Heart right ventricle (tissue), 16 donors: ENCODE data around the gene KPNA2. TPM values are rescaled to one million over a fixed set of nuclear protein-coding genes. Genes with fewer than 3 reads are reported as not detected.
"Not testable (repeated sequence)": the region's sequence is repeated elsewhere in the genome, so short reads cannot be mapped to it uniquely, and the experiment has no call there.

Experiments
- ATAC-seq, 8 donors: fragments of 200-7000 bp; cut with Tn5 transposase; one replicate each; pipeline ENCODE4 v1.9.1; 2020; ENCODE audit warnings: mild to moderate bottlenecking in 8 of 8, moderate library complexity in 8 of 8, moderate number of reproducible peaks in 1 of 8
- DNase-seq, 2 donors: peaks; one replicate each; pipeline ENCODE4 v3.0.0-alpha.2; 2020
- H3K27ac ChIP-seq, 10 donors: fragments of 200-600 bp; sonication (generic) in 2 of 10; one replicate each; pipeline versions ENCODE4 v1.5.0 to v1.8.0; 2020 to 2022; ENCODE audit warnings: mild to moderate bottlenecking in 3 of 10
- H3K27me3 ChIP-seq, 7 donors: fragments of 200-600 bp; one replicate each; pipeline ENCODE4 v1.8.0; 2021 to 2022; ENCODE audit warnings: mild to moderate bottlenecking in 2 of 7
- H3K36me3 ChIP-seq, 9 donors: fragments of 200-600 bp; sonication (generic) in 1 of 9; one replicate each; pipeline versions ENCODE4 v1.5.0 to v1.8.0; 2020 to 2022; ENCODE audit warnings: mild to moderate bottlenecking in 2 of 9
- H3K4me1 ChIP-seq, 9 donors: fragments of 200-600 bp; sonication (generic) in 1 of 9; one replicate each; pipeline versions ENCODE4 v1.5.0 to v1.8.0; 2020 to 2022; ENCODE audit warnings: mild to moderate bottlenecking in 4 of 9
- H3K4me3 ChIP-seq, 10 donors: fragments of 200-600 bp; sonication (generic) in 2 of 10; one replicate each; pipeline versions ENCODE4 v1.5.0 to v1.8.0; 2020 to 2022; ENCODE audit warnings: mild to moderate bottlenecking in 7 of 10, moderate library complexity in 2 of 10
- H3K9me3 ChIP-seq, 11 donors: fragments of 200-600 bp in 10 of 11; sonication (generic) in 2 of 11; one replicate each; pipeline versions ENCODE4 v1.5.0 to v1.8.0; 2013 to 2022; ENCODE audit warnings: mild to moderate bottlenecking in 2 of 11, control low read depth in 1 of 11, moderate library complexity in 1 of 11
- WGBS, 2 donors: extraction: QIAGEN DNeasy Blood & Tissue Kit; methylation state at CpG; one replicate each; pipeline ENCODE4 v1.1.7; 2013; ENCODE audit warnings: inconsistent platforms in 1 of 2; 5-methylcytosine and 5-hydroxymethylcytosine counted together
- intact Hi-C, 10 donors: fragments of 100-400 bp; cut with DNase I; formaldehyde crosslinking; loops; one replicate each; pipeline versions ENCODE4 v1.11.1 to v1.14.2; 2022
- polyA plus RNA-seq, 2 donors: library from polyadenylated mRNA; stranded (reverse); fragments of 200-250 nt; gene quantifications; one replicate each; pipeline ENCODE4 v1.2.3, GENCODE V29; 2013
- total RNA-seq, 10 donors: library from RNA; stranded (reverse); fragmentation: NEBNext Ultra II Directional in 3 of 10; extraction: Animal tissue kit (Norgen Biotek cat#: 25700) in 3 of 10; gene quantifications; one replicate each; pipeline versions ENCODE4 v1.2.1 to v1.2.4, GENCODE V29; 2021 to 2023
- TF ChIP-seq, protein P1 (sequence below), 9 donors: fragments of 200-600 bp; sonication (generic) in 2 of 9; IDR thresholded peaks; one replicate each; pipeline versions ENCODE4 v1.5.0 to v1.8.0; 2021 to 2022; ENCODE audit warnings: antibody characterized with exemption in 9 of 9, mild to moderate bottlenecking in 5 of 9, moderate library complexity in 1 of 9
- donor health status: Arrhythmogenic right ventricular cardiomyopathy.
- donor health status: ischemic (EF 13 %, LVEDD 7.1; RV severe dilation, severe dysfunction).
- donor health status: healthy with polysubstance abuse.
- donor health status: DM: no; HTN: yes; CAD: no.
- donor health status: DM: no; HTN: no; CAD: no.
- donor health status: ischemic (EF 25% LVEDD 6.9; RV normal size, moderate dysfunction).
- donor health status: ischemic (EF 25% LVEDD 5.7; RV mildly dilated, moderate dysfunction).
- donor health status: healthy.
- donor health status: DM: yes; HTN: yes; CAD: no.
- donor health status: Ischemic cardiomyopathy.
- donor health status: ischemic (EF 35%, LVEDD 5.7; RV mildly dilated, moderate dysfunction).
- donor health status: nonischemic (EF 11% LVEDD 7.7; RV severe dilation, severe dysfunction).
- donor health status: DM: yes; HTN: yes; CAD: no.
- donor health status: PGD.
- donor health status: ischemic (EF 29% LVEDD 5.4; RV normal size, mild dysfunction).
- donor health status: nonischemic (EF 23%, LVEDD 6.1; RV moderate dilation, normal function).

The KPNA2 gene
- total and polyA plus RNA-seq, 12 donors = 6.1 to 33.3 (median 18.8) TPM

DNA sequence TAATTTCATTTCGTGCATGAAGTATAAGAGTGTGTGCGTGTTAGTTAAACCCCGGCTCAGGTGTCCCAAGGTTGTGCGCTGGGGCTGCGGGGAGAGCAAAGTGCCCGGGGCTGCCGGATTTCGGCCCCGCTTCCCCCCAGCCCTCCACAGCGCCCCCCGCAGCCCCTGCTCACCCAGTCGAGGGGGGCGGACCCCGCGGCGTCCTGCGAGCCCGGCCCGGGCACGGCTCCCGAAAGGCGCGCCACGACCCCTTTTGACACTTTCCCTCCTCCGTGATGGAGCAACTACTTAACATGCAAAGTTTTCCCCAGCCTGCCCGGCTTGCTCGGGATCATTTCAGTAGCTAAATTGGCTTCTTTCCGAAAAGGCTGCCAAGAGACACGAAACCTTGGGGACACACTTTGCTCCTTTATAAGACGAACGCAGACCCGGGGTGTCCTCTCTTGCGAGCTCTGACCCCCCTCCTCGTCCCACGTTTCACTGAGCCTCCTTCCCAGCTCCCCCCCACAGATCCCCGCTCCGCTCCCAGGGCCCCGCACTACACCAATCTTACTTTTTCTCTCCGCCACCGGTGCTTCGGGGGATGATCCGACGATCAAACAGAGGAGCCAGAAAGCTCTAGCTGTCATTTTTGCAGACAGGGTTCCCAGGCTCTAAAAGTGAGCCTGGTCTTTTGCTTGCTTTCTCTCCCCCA, 39.8 kb upstream of the KPNA2 start:
- peaks cover 3 to 37% (median 21%) of the 10 kb centered on the region in 9 donors for H3K4me1 ChIP-seq
- peak; percentile 25 to 48 for DNase-seq
- peak in 7 of 8 donors; percentile 5 to 41 (median 20) for ATAC-seq
- H3K4me3 ChIP-seq = peak overlapping the region; percentile 42 to 75 (median 71)
- H3K9me3 ChIP-seq = no peaks in the 10 kb centered on the region
- H3K36me3 ChIP-seq = peaks cover 0 to 5% (median 0%) of the 10 kb centered on the region in 9 donors
- H3K27ac ChIP-seq = peak overlapping the region in 9 of 10 donors; percentile 49 to 93 (median 59)
- TF ChIP-seq, protein P1, sequence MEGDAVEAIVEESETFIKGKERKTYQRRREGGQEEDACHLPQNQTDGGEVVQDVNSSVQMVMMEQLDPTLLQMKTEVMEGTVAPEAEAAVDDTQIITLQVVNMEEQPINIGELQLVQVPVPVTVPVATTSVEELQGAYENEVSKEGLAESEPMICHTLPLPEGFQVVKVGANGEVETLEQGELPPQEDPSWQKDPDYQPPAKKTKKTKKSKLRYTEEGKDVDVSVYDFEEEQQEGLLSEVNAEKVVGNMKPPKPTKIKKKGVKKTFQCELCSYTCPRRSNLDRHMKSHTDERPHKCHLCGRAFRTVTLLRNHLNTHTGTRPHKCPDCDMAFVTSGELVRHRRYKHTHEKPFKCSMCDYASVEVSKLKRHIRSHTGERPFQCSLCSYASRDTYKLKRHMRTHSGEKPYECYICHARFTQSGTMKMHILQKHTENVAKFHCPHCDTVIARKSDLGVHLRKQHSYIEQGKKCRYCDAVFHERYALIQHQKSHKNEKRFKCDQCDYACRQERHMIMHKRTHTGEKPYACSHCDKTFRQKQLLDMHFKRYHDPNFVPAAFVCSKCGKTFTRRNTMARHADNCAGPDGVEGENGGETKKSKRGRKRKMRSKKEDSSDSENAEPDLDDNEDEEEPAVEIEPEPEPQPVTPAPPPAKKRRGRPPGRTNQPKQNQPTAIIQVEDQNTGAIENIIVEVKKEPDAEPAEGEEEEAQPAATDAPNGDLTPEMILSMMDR (IDR thresholded peaks at IDR 0.05) = peak in 1 of 9 donors; percentile 38
- 0 to 1% methylated on average over 43 of the region's 43 CpGs for WGBS, 2 donors
- intact Hi-C loops = loop anchor here in 2 of 10 donors (1.0 to 2.0 kb wide), 2 partner anchors 15 to 23 kb away; no protein-coding TSS in a partner anchor
- H3K27me3 ChIP-seq = peaks cover 0 to 17% (median 0%) of the 10 kb centered on the region in 7 donors

DNA sequence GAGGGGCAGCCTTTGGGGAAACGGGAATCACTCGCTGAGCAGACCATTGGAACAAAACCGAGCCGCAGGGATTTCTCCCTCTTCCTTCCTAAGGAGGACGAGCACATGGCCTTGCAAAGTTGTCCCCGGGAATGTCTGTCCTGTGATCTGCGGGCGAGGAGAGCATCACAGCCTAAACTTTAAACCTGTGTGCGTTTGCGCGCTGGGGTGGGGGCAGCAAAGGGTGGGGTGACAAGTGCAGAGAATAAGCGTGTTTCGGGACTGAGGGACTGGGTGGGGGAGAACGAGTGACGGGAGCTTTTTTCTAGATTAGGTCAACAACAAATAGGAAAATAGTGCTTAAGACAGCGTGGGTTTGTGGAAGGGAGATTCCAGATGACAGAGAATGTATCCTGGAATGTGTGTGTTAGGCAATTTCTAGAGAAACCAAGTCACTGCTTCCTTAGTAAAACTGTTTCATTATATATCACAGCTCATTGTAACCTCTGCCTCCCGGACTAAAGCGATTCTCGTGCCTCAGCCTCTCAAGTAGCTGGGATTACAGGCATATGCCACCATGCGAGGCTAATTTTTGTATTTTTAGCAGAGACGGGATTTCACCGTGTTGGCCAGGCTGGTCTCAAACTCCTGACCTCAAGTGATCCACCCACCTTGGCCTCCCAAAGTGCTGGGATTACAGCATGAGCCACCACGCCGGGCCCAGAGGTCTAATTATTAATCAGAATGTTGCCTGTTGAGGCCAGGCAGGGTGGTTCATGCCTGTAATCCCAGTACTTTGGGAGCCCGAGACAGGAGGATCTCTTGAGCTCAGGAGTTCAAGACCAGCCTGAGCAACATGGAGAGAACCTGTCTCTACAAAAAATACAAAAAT, 39.0 kb upstream of the KPNA2 start, which contains the start of gene C17orf58:
Gene C17orf58, minus strand, starts transcription at position 169 of the 871 bp plus-strand sequence. CDS start 271 bp downstream, outside the sequence.
- intact Hi-C loops, H3K36me3 ChIP-seq, H3K9me3 ChIP-seq: not testable (repeated sequence)
- peak within 1 kb of the TSS; percentile 42 to 75 (median 71) for H3K4me3 ChIP-seq
- H3K27ac ChIP-seq = peak within 1 kb of the TSS in 9 of 10 donors; percentile 49 to 93 (median 59)
- peaks cover 3 to 37% (median 21%) of the 10 kb centered on the region in 9 donors for H3K4me1 ChIP-seq
- ATAC-seq (peak in 2 of 8 donors; percentile 7 to 13), DNase-seq (peak in 1 of 2 donors; percentile 23)
- 31 to 33% methylated on average over 25 of the region's 25 CpGs for WGBS, 2 donors
- H3K27me3 ChIP-seq = peaks cover 0 to 17% (median 0%) of the 10 kb centered on the region in 7 donors

DNA sequence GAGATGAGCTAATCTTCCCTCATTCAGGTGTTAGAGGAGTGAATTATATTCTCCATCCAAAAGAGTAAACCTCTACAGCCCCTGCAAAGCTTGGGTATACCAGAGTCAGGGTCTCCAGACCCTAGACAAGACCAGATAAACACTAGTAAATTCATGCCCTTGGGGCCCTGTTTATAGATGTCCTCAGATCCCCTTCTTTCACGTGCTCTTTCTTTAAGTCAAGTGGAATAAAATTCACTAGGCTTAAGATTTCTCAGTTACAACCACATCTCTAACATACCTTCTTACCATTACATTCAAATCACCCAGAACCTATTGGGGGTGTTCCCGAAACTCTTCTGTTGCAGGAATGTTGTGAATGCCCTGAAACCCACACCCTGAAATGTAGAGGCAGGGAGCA, 37.1 kb upstream of the KPNA2 start:
- WGBS, 2 donors = 91 to 92% methylated on average over 2 of the region's 2 CpGs
- no peak overlapping the region for H3K4me3 ChIP-seq
- intact Hi-C loops = no loop called here
- no peaks in the 10 kb centered on the region for H3K36me3 ChIP-seq
- DNase-seq (no peak), ATAC-seq (no peak)
- H3K27ac ChIP-seq = no peak overlapping the region
- TF ChIP-seq, protein P1 (IDR thresholded peaks at IDR 0.05) = no peak
- H3K4me1 ChIP-seq = peaks cover 3 to 28% (median 20%) of the 10 kb centered on the region in 9 donors
- no peaks in the 10 kb centered on the region for H3K9me3 ChIP-seq
- peaks cover 0 to 17% (median 0%) of the 10 kb centered on the region in 7 donors for H3K27me3 ChIP-seq

DNA sequence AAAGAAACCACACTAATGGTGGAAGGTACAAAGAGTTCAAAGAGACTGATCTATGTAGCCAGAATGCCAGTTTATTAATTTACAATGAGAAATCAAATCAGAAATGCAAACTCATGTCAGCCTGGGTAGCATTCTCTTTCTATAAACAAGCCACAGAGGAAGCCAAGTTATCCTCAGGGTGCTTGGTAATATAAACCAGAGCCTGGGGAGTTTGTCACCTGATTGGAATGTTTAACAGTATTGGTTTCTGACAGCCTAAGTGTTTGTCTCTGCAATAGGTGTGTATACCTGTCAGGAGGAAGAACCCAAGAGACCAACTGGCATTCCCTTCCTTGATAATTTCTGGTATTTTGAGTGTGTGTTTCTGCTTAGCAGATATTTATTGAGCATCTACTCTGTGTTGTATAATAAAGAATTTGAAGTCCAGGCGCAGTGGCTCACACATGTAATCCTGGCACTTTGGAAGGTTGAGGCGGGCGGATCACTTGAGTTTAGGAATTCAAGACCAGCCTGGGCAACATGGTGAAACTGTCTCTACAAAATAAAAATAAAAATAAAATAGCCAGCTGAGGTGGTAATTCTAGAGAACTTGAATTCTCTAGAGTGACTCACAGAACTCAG, 36.1 kb upstream of the KPNA2 start:
- TF ChIP-seq, protein P1 (IDR thresholded peaks at IDR 0.05) = no peak
- Histone ChIP-seq H3K9me3 (no peaks in the 10 kb centered on the region), H3K27ac (no peak overlapping the region), H3K36me3 (no peaks in the 10 kb centered on the region), H3K4me1 (peaks cover 3 to 22% (median 15%) of the 10 kb centered on the region in 9 donors), H3K4me3 (no peak overlapping the region), H3K27me3 (peaks cover 0 to 17% (median 0%) of the 10 kb centered on the region in 7 donors)
- intact Hi-C loops = no loop called here
- ATAC-seq = no peak
- WGBS, 2 donors = 92 to 95% methylated on average over 3 of the region's 3 CpGs
- DNase-seq = no peak
